ENCODE results near the gene KSR2. TPM values are rescaled to one million over a fixed set of nuclear protein-coding genes. Genes with fewer than 3 reads are reported as not detected.

Gene KSR2
- total and polyA plus RNA-seq, 4 donors: 0.09 to 1.8 (median 0.37) TPM

- Histone ChIP-seq H3K27ac (ENCODE audit: low read depth in 1 of 2, low read length in 1 of 2) (no peak overlapping the region), H3K4me3 (no peak overlapping the region), H3K4me1 (ENCODE audit: control insufficient read depth in 5 of 5, insufficient read depth in 5 of 5, low read length in 5 of 5) (no peaks in the 10 kb centered on the region), H3K36me3 (ENCODE audit: control insufficient read depth in 4 of 4, insufficient read depth in 4 of 4, low read length in 4 of 4) (no peaks in the 10 kb centered on the region), H3K27me3 (ENCODE audit: control insufficient read depth in 3 of 3, insufficient read depth in 3 of 3, low read length in 2 of 3) (no peaks in the 10 kb centered on the region), H3K9ac (ENCODE audit: insufficient read depth in 1 of 2, low read length in 2 of 2) (no peak overlapping the region), H3K9me3 (ENCODE audit: control insufficient read depth in 4 of 4, insufficient read depth in 3 of 4, low read length in 3 of 4) (peaks cover 0 to 7% (median under 1%) of the 10 kb centered on the region in 4 donors)
- DNase-seq: no peak
- TF ChIP-seq CTCF (IDR thresholded peaks at IDR 0.05; ENCODE audit: control extremely low read depth, extremely low read depth): no peak
- 81 to 84% methylated on average over 3 of the region's 3 CpGs for WGBS, 2 donors
- no peak for ATAC-seq (ENCODE audit: insufficient read depth, low FRiP score)
Measured at GRCh38 chr12:117457189-117457588, 511.6 kb downstream of the KSR2 start.

DNA sequence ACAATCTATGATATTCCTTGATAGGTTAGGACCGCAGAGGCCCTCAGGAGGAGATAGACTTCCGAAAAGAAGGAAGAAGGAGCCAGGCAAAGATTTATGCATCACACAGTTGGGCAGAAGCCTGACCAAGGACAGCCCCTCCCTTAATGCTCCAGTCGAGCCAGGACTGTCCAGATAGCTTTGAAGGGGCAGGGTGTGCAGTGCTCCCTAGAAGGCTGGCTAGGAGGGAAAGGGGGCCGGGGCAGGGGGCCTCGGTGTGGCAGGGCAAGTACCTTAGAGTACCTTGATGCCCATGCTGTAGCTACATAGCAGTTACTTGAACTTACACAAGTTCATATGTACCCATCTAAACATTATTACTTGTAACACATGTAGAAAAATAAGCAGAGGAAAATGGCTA is 512.7 kb downstream of the KSR2 start:
- no peak overlapping the region for H3K9ac ChIP-seq (ENCODE audit: insufficient read depth in 1 of 2, low read length in 2 of 2)

DNA sequence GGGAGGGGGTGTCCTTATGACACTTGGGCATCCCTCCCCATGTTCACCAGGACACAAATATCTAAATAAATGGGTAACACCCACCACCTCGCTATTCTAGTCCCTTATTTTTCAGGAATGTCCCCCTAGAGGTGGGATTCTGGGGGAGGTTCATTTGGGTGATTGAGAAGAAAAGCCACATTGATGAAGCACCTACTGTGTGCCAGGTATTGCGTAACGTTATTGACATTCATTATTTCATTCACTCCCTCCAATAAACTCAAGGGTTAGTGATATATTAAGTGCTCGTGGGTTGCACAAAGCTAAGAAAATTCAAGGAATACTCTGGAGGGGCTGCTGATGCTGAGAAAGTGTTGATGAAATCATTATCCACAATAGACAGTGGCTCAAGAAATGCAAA is 514.8 kb downstream of the KSR2 start:
- Histone ChIP-seq H3K36me3 (ENCODE audit: control insufficient read depth in 4 of 4, insufficient read depth in 4 of 4, low read length in 4 of 4) (no peaks in the 10 kb centered on the region), H3K4me1 (ENCODE audit: control insufficient read depth in 5 of 5, insufficient read depth in 5 of 5, low read length in 5 of 5) (peaks cover 0 to 3% (median 0%) of the 10 kb centered on the region in 5 donors), H3K4me3 (no peak overlapping the region), H3K9ac (ENCODE audit: insufficient read depth in 1 of 2, low read length in 2 of 2) (no peak overlapping the region), H3K9me3 (ENCODE audit: control insufficient read depth in 4 of 4, insufficient read depth in 3 of 4, low read length in 3 of 4) (peaks cover 0 to 4% (median under 1%) of the 10 kb centered on the region in 4 donors), H3K27me3 (ENCODE audit: control insufficient read depth in 3 of 3, insufficient read depth in 3 of 3, low read length in 2 of 3) (no peaks in the 10 kb centered on the region), H3K27ac (ENCODE audit: low read depth in 1 of 2, low read length in 1 of 2) (no peak overlapping the region)
- whole genome bisulfite sequencing, 2 donors: 86 to 89% methylated on average over 4 of the region's 4 CpGs
- DNase-seq: no peak
- no peak for TF ChIP-seq CTCF (IDR thresholded peaks at IDR 0.05; ENCODE audit: control extremely low read depth, extremely low read depth)
- ATAC-seq (ENCODE audit: insufficient read depth, low FRiP score): no peak

More for the DNA sequence above, 512.7 kb downstream of the KSR2 start:
- 87 to 91% methylated on average over 5 of the region's 5 CpGs for whole genome bisulfite sequencing, 2 donors
- Histone ChIP-seq H3K9me3 (ENCODE audit: control insufficient read depth in 4 of 4, insufficient read depth in 3 of 4, low read length in 3 of 4) (peaks cover 0 to 7% (median under 1%) of the 10 kb centered on the region in 4 donors), H3K27me3 (ENCODE audit: control insufficient read depth in 3 of 3, insufficient read depth in 3 of 3, low read length in 2 of 3) (no peaks in the 10 kb centered on the region), H3K4me1 (ENCODE audit: control insufficient read depth in 5 of 5, insufficient read depth in 5 of 5, low read length in 5 of 5) (peaks cover 0 to 3% (median 0%) of the 10 kb centered on the region in 5 donors), H3K36me3 (ENCODE audit: control insufficient read depth in 4 of 4, insufficient read depth in 4 of 4, low read length in 4 of 4) (no peaks in the 10 kb centered on the region), H3K4me3 (no peak overlapping the region), H3K27ac (ENCODE audit: low read depth in 1 of 2, low read length in 1 of 2) (no peak overlapping the region)
- DNase-seq (no peak), ATAC-seq (ENCODE audit: insufficient read depth, low FRiP score) (no peak)
- no peak for TF ChIP-seq CTCF (IDR thresholded peaks at IDR 0.05; ENCODE audit: control extremely low read depth, extremely low read depth)

GRCh38 chr12:117452112-117452511 is 516.7 kb downstream of the KSR2 start:
- Histone ChIP-seq H3K4me3 (no peak overlapping the region), H3K36me3 (ENCODE audit: control insufficient read depth in 4 of 4, insufficient read depth in 4 of 4, low read length in 4 of 4) (no peaks in the 10 kb centered on the region), H3K27me3 (ENCODE audit: control insufficient read depth in 3 of 3, insufficient read depth in 3 of 3, low read length in 2 of 3) (no peaks in the 10 kb centered on the region), H3K9ac (ENCODE audit: insufficient read depth in 1 of 2, low read length in 2 of 2) (no peak overlapping the region), H3K4me1 (ENCODE audit: control insufficient read depth in 5 of 5, insufficient read depth in 5 of 5, low read length in 5 of 5) (peaks cover 0 to 3% (median 0%) of the 10 kb centered on the region in 5 donors), H3K27ac (ENCODE audit: low read depth in 1 of 2, low read length in 1 of 2) (no peak overlapping the region), H3K9me3 (ENCODE audit: control insufficient read depth in 4 of 4, insufficient read depth in 3 of 4, low read length in 3 of 4) (peaks cover 0 to 4% (median under 1%) of the 10 kb centered on the region in 4 donors)
- ATAC-seq (ENCODE audit: insufficient read depth, low FRiP score) (no peak), DNase-seq (peak in 2 of 3 donors; percentile 10 to 14)
- no peak for TF ChIP-seq CTCF (IDR thresholded peaks at IDR 0.05; ENCODE audit: control extremely low read depth, extremely low read depth)
- 55 to 57% methylated on average over 6 of the region's 6 CpGs for WGBS, 2 donors
